Hepatocyte (in vitro differentiated cells): ENCODE results near the gene SYT2.

ENCODE experiments used
- EZH2 ChIP-seq: fragments of 200-600 bp; sonication (generic); IDR thresholded peaks from 2 replicates; pipeline ENCODE4 v1.6.1; 2016; ENCODE audit warnings: antibody characterized with exemption, mild to moderate bottlenecking, borderline replicate concordance
- EZH2phosphoT487 ChIP-seq: fragments of 200-600 bp; sonication (generic); IDR thresholded peaks from one replicate; pipeline ENCODE4 v1.6.1; 2018; ENCODE audit warnings: antibody characterized with exemption, mild to moderate bottlenecking, low read depth, moderate library complexity; ENCODE audit not compliant: unreplicated experiment, severe bottlenecking
- TF ChIP-seq, protein P1 (sequence below): fragments of 200-600 bp; sonication (generic); IDR thresholded peaks from 2 replicates; pipeline ENCODE4 v1.5.1; 2016; ENCODE audit warnings: antibody characterized with exemption, mild to moderate bottlenecking; ENCODE audit not compliant: poor library complexity

DNA sequence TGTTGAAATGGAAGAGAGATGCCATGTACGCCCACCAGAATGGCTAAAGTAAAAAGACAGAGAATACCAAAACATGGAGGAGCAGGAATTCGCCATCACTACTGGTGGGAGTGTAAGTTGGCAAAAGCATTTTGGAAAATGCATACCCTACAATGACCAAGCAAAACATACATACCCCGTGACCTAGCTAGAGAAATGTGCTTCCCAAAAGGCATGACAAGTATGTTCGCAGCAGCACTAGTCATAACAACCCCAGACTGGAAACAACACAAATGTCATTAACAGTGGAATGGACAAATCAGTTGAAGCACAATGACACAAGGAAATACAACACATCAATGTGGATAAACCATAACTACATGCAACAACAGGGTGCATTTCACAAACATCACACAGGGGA is 27.2 kb downstream of the SYT2 start:
- TF ChIP-seq, protein P1, sequence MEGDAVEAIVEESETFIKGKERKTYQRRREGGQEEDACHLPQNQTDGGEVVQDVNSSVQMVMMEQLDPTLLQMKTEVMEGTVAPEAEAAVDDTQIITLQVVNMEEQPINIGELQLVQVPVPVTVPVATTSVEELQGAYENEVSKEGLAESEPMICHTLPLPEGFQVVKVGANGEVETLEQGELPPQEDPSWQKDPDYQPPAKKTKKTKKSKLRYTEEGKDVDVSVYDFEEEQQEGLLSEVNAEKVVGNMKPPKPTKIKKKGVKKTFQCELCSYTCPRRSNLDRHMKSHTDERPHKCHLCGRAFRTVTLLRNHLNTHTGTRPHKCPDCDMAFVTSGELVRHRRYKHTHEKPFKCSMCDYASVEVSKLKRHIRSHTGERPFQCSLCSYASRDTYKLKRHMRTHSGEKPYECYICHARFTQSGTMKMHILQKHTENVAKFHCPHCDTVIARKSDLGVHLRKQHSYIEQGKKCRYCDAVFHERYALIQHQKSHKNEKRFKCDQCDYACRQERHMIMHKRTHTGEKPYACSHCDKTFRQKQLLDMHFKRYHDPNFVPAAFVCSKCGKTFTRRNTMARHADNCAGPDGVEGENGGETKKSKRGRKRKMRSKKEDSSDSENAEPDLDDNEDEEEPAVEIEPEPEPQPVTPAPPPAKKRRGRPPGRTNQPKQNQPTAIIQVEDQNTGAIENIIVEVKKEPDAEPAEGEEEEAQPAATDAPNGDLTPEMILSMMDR, result no peak
- TF ChIP-seq EZH2, result no peak
- TF ChIP-seq EZH2phosphoT487, result no peak
